B cell (primary cell): ENCODE measurements around the gene BIK.

Experiments used
- EZH2 ChIP-seq: IDR thresholded peaks from 2 replicates; pipeline ENCODE4 v1.6.1; 2012; ENCODE audit warnings: borderline replicate concordance, low read depth, mild to moderate bottlenecking, moderate library complexity, low read length; ENCODE audit not compliant: insufficient read depth, poor library complexity, severe bottlenecking
- TF ChIP-seq, protein P1 (sequence below): fragments of 200-600 bp; IDR thresholded peaks from one replicate; pipeline ENCODE4 v1.8.0; 2022; ENCODE audit warnings: antibody characterized with exemption, mild to moderate bottlenecking

GRCh38 chr22:43113526-43114251, 3.1 kb downstream of the BIK start:
- TF ChIP-seq EZH2, result no peak
- TF ChIP-seq, protein P1, sequence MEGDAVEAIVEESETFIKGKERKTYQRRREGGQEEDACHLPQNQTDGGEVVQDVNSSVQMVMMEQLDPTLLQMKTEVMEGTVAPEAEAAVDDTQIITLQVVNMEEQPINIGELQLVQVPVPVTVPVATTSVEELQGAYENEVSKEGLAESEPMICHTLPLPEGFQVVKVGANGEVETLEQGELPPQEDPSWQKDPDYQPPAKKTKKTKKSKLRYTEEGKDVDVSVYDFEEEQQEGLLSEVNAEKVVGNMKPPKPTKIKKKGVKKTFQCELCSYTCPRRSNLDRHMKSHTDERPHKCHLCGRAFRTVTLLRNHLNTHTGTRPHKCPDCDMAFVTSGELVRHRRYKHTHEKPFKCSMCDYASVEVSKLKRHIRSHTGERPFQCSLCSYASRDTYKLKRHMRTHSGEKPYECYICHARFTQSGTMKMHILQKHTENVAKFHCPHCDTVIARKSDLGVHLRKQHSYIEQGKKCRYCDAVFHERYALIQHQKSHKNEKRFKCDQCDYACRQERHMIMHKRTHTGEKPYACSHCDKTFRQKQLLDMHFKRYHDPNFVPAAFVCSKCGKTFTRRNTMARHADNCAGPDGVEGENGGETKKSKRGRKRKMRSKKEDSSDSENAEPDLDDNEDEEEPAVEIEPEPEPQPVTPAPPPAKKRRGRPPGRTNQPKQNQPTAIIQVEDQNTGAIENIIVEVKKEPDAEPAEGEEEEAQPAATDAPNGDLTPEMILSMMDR, result no peak
